PC-9 (cell line): ENCODE data around the gene TDRD5. TPM values are rescaled to one million over a fixed set of nuclear protein-coding genes. Genes with fewer than 3 reads are reported as not detected.

ENCODE experiments used
- BruUV-seq: library from RNA; stranded (reverse); fragments of 400-500 nt; replicated peaks from 2 replicates; lab custom pipeline; 2021; lab: Mats Ljungman, UMichigan
- CTCF ChIA-PET: fragments of 300-600 bp; sonication (Branson Sonifier 250); formaldehyde crosslinking; loops from one replicate; lab custom pipeline; 2022; ENCODE audit warnings: antibody characterized with exemption; lab: Charles Lee
- POLR2A ChIA-PET: fragments of 300-600 bp; sonication (Branson Sonifier 250); formaldehyde crosslinking; loops from one replicate; lab custom pipeline; 2022; ENCODE audit warnings: antibody characterized with exemption; ENCODE audit not compliant: unreplicated experiment; lab: Charles Lee
- DNase-seq, 2 experiments: peaks; one replicate each; pipeline versions ENCODE4 v3.0.0 to v3.0.0-alpha.2; 2015 to 2022; ENCODE audit warnings: mixed read lengths in 1 of 2
- H2AFZ ChIP-seq: fragments of 200-600 bp; sonication (generic); 2 replicates; pipeline ENCODE4 v1.8.1; 2017; ENCODE audit warnings: antibody characterized with exemption
- H3F3A ChIP-seq: fragments of 200-600 bp; sonication (generic); 2 replicates; pipeline ENCODE4 v1.8.1; 2017; ENCODE audit warnings: antibody characterized with exemption, mild to moderate bottlenecking, low read depth; ENCODE audit not compliant: insufficient read depth
- H3K27ac ChIP-seq: fragments of 200-600 bp; sonication (generic); 2 replicates; pipeline ENCODE4 v1.6.1; 2016; ENCODE audit warnings: mixed run types
- H3K27me3 ChIP-seq: fragments of 200-600 bp; sonication (generic); 2 replicates; pipeline ENCODE4 v1.6.1; 2016; ENCODE audit warnings: low read depth, mixed run types; ENCODE audit not compliant: insufficient read depth
- H3K36me3 ChIP-seq: fragments of 200-600 bp; sonication (generic); 2 replicates; pipeline ENCODE4 v1.6.1; 2016; ENCODE audit warnings: low read depth, mixed run types
- H3K4me1 ChIP-seq: fragments of 200-600 bp; sonication (generic); replicated peaks from 2 replicates; pipeline ENCODE4 v1.6.1; 2016; ENCODE audit warnings: mixed run types; ENCODE audit not compliant: insufficient read depth
- H3K4me2 ChIP-seq: fragments of 200-600 bp; sonication (generic); 2 replicates; pipeline ENCODE4 v1.6.1; 2017; ENCODE audit warnings: mixed run types
- H3K4me3 ChIP-seq: fragments of 200-600 bp; sonication (generic); 2 replicates; pipeline ENCODE4 v1.6.1; 2016; ENCODE audit warnings: mixed run types
- H3K79me2 ChIP-seq: fragments of 200-600 bp; sonication (generic); 2 replicates; pipeline ENCODE4 v1.6.1; 2017; ENCODE audit warnings: low read depth, mixed run types
- H3K9me2 ChIP-seq: fragments of 200-600 bp; sonication (generic); 2 replicates; pipeline ENCODE4 v1.8.1; 2017; ENCODE audit warnings: mild to moderate bottlenecking; ENCODE audit not compliant: insufficient read depth
- H3K9me3 ChIP-seq: fragments of 200-600 bp; sonication (generic); 2 replicates; pipeline ENCODE4 v1.8.1; 2016; ENCODE audit warnings: low read depth; ENCODE audit not compliant: insufficient read depth
- H4K20me1 ChIP-seq: fragments of 200-600 bp; sonication (generic); 2 replicates; pipeline ENCODE4 v1.8.1; 2017; ENCODE audit not compliant: insufficient read depth
- EZH2 ChIP-seq: fragments of 200-600 bp; sonication (generic); IDR thresholded peaks from 2 replicates; pipeline ENCODE4 v1.8.0; 2017; ENCODE audit warnings: antibody characterized with exemption, low read depth
- intact Hi-C: fragments of 100-400 bp; cut with micrococcal nuclease; formaldehyde crosslinking; loops from one replicate; pipeline ENCODE4 v1.10.0; 2022; ENCODE audit not compliant: unreplicated experiment
- total RNA-seq: library from RNA; stranded (reverse); gene quantifications from 2 replicates; pipeline ENCODE4 v1.2.3, GENCODE V29; 2021
- TF ChIP-seq, protein P1 (sequence below): fragments of 200-600 bp; sonication (generic); conservative IDR thresholded peaks from 2 replicates; pipeline ENCODE4 v1.6.1; 2017; ENCODE audit warnings: mixed run types, antibody characterized with exemption, mild to moderate bottlenecking, moderate library complexity

Gene TDRD5
- total RNA-seq, 1 experiment from 2014 or later = not detected

DNA sequence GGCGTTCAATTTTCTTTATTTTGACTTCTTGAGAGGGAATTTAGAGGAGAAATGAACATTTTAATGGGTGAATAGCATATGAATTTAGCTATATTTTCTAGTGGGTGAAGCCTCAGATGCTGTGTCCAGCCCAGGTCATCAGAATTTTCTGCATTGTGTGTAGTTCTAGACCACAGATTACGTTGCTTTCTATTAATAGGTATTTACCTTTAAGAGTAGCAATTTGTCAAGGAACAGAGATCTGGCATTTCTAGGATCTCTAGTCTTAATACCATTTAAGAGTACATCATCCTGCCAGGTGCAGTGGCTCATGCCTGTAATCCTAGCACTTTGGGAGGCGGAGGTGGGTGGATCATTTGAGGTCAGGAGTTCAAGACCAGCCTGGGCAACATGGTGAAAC is 20.7 kb downstream of the TDRD5 start:
- BruUV-seq = no TSS peak
- TF ChIP-seq EZH2 = no peak
- TF ChIP-seq, protein P1, sequence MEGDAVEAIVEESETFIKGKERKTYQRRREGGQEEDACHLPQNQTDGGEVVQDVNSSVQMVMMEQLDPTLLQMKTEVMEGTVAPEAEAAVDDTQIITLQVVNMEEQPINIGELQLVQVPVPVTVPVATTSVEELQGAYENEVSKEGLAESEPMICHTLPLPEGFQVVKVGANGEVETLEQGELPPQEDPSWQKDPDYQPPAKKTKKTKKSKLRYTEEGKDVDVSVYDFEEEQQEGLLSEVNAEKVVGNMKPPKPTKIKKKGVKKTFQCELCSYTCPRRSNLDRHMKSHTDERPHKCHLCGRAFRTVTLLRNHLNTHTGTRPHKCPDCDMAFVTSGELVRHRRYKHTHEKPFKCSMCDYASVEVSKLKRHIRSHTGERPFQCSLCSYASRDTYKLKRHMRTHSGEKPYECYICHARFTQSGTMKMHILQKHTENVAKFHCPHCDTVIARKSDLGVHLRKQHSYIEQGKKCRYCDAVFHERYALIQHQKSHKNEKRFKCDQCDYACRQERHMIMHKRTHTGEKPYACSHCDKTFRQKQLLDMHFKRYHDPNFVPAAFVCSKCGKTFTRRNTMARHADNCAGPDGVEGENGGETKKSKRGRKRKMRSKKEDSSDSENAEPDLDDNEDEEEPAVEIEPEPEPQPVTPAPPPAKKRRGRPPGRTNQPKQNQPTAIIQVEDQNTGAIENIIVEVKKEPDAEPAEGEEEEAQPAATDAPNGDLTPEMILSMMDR = no peak
- CTCF ChIA-PET = no interaction called here

DNA sequence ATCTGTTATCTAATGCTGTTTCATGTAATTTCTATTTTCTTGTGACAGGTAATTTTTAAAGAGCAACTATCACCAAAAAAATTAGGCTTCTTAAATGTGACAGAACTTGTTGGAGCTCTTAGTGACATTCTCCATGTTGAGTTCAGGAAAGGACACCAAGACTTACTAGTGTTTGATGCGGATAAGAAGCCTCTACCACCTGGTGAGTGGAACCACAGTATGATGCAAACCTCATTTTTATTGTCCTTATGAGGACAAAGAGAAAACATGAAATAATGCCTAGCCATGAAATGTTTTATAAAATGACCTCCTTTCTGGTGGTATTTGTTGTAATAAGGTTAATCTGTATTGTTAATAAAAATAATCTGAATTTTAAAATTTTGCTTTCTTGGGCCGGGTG is 39.1 kb downstream of the TDRD5 start:
- H3K9me2 ChIP-seq = no peaks in the 10 kb centered on the region
- no peaks in the 10 kb centered on the region for H3K27me3 ChIP-seq
- ChIA-PET POLR2A (no interaction called here), CTCF (no interaction called here)
- no peaks in the 10 kb centered on the region for H3K79me2 ChIP-seq
- no peak overlapping the region for H3K4me3 ChIP-seq
- intact Hi-C loops = no loop called here
- H2AFZ ChIP-seq = no peak overlapping the region
- BruUV-seq = no TSS peak
- TF ChIP-seq, protein P1 = no peak
- TF ChIP-seq EZH2 = no peak
- H3K36me3 ChIP-seq = no peaks in the 10 kb centered on the region
- H3F3A ChIP-seq = no peaks in the 10 kb centered on the region
- H3K4me1 ChIP-seq = no peaks in the 10 kb centered on the region
- no peaks in the 10 kb centered on the region for H3K9me3 ChIP-seq
- no peak overlapping the region for H3K27ac ChIP-seq
- no peaks in the 10 kb centered on the region for H4K20me1 ChIP-seq
- DNase-seq = no peak
- no peak overlapping the region for H3K4me2 ChIP-seq

More for the DNA sequence above, 20.7 kb downstream of the TDRD5 start:
- Histone ChIP-seq H2AFZ (no peak overlapping the region), H3K9me3 (no peaks in the 10 kb centered on the region), H3K4me3 (no peak overlapping the region), H3K27me3 (no peaks in the 10 kb centered on the region), H3K9me2 (no peaks in the 10 kb centered on the region), H3K36me3 (no peaks in the 10 kb centered on the region), H3F3A (no peaks in the 10 kb centered on the region), H3K79me2 (no peaks in the 10 kb centered on the region), H3K4me2 (no peak overlapping the region), H4K20me1 (no peaks in the 10 kb centered on the region), H3K27ac (no peak overlapping the region), H3K4me1 (no peaks in the 10 kb centered on the region)
- intact Hi-C loops = no loop called here
- DNase-seq = no peak
- POLR2A ChIA-PET = no interaction called here

DNA sequence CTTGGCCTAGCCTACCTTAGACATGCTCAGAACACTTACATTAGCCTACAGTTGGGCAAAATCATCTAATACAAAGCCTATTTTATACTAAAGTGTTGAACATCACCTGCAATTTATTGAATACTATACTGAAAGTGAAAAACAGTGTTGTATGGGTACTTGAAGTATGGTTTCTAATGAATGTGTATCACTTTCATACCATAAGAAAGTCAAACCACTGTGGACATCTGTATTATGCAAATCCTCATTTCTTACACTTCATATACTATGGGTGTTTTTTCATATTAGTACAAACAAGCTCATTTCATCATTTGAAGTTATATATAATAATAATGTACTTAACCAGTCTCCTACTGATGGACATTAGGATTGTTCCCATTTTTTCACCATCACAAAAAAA is 41.2 kb downstream of the TDRD5 start:
- Histone ChIP-seq H3K9me3 (no peaks in the 10 kb centered on the region), H3K4me3 (no peak overlapping the region), H3K79me2 (no peaks in the 10 kb centered on the region), H3K27me3 (no peaks in the 10 kb centered on the region), H3K9me2 (no peaks in the 10 kb centered on the region), H4K20me1 (no peaks in the 10 kb centered on the region), H3F3A (no peaks in the 10 kb centered on the region), H3K36me3 (no peaks in the 10 kb centered on the region), H3K27ac (no peak overlapping the region), H3K4me1 (no peaks in the 10 kb centered on the region), H3K4me2 (no peak overlapping the region), H2AFZ (no peak overlapping the region)
- intact Hi-C loops = no loop called here
- ChIA-PET POLR2A (no interaction called here), CTCF (no interaction called here)
- TF ChIP-seq, protein P1 = no peak
- no peak for TF ChIP-seq EZH2
- no peak for DNase-seq
- BruUV-seq = no TSS peak
